Measurements from ENCODE around the gene TDP1.

The TDP1 gene

DNA sequence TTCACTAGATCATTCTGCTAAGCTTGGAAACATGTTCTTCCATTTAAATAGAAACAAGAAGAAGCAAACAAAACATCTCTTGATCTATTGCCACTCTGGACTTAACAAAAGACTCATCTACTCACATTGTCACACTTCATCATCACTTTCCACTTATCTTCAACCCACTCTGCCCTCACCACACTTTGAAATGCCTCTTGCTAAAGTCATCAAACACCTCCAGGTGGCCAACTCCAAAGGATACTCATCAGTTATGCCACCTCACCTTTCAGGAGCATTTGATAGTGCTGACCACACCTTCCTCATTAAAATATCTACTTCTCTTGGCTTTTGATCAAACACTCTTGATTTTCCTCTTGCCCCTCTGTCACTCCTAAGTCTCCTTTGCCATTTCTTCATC, 8.4 kb upstream of the TDP1 start:
- DNase-seq = no peak

DNA sequence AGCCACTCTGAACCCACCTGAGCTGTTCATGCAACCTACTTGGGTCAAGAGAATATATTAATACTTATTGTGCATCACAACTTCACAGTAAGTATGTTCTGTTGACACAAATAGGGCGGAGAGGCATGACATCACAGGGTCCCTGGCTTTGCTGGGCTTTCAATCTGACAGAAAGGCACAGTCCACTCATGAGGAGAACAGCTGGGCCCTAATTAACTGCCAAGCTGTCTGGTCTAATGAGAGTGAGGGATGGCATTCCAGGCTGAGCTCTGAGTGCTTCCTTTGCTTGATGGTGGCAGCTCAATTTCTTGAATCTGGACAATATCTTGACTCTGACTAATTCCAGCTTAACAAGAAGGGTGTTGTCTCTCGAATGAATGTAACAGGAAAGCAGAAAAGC, 3.2 kb upstream of the TDP1 start:
- DNase-seq = no peak

DNA sequence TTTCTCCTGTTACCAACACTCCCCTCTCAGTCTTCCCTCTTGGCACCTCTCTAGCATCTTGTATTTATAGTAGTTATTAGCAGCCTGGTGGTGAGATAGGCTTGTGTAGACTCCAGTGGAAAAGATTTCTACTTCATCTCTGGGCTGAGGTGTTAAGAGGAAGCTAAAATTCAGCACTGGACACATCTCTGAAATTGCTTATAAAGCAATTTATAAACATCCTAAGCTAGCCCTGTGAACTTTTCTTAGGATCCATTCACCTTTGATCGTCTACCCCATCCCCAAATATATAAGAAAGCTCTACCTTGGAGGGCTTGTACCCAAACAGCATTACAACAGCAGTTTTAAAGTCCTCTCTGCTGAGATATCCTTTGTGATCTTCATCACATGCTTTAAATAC, 2.1 kb upstream of the TDP1 start:
- DNase-seq = no peak

DNA sequence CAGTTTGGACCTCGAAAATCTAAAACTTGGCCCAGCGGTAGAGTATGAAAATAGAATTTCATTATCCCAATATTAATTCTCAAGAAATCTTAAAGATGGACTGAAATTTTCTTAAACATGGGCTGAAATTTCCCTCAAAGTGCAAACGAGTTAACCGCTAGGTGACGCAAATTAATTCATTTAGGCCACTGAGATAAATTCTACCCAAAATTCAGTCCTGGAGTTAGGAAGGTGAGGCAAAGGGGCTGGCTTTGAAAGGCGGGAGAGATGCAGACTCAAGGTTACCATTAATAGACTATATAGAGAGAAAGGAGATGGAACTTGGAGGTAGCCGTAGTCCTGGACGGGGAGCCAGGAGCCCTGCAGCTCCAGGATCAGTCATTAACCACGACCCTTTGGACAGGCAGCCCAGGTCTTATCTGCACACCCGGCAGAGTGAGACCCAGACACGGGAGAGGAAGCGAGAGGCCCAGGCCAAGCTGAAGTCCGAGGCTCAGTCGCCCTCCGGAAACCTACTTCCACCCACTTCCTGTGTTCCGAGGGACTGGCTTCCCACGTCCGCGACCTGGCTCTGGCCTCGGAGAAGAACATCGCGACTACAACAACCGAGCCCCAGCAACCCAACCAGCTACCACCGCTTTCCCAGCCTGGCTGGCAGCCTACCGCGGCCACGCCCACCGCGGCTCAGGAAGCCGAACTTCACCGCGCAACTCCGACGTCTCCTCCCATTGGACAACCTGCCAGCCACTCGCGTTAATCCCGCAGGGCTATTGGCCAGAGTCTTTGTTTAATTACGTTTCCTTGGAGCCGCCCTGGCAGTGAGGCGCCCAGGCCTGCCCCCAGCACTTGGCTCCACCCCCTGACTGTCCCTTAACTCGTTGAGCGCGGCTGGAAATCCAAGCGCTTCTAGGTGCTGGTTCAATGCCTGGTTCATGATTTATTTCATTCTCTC, 1.4 kb upstream of the TDP1 start, which contains the start of gene EFCAB11:
Gene EFCAB11 (minus strand): TSS at position 661 of the 952 bp plus-strand sequence. CDS start 70 bp downstream, at position 591.
- DNase-seq = peak; percentile 89

DNA sequence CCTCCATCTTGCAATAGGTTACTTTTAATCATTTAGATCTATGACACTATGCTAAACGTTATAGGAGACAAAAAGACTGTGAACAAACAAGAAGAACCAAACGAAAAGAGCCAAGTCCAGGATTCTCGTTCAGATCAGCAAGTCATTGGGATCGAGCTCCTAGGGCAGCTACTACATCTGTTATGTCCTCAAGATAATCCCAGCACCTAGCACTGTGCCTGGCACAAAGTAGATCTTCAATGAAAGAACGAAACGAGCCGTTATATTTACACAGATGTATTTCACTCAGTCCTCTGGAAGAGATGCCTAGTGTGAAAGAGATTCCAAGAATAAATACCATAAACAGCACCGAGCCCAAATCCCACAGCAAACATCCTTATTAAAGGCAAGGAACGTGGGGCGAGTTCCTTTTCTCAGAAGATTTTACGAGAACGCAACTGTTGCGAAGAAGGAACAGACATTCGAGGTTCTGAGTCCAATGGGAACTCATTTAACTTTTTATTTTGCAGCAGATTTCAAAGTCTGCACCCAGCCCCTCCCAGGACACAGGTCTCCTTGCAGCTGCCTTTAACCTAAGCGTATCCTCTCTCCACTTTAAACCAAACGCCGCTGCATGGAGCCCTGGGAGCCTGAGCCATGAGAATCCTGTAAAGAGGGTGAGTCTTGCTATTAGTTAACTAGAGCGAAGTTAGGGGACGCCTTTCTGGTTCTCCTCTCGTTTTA, 544 bp upstream of the TDP1 start:
- DNase-seq = no peak

DNA sequence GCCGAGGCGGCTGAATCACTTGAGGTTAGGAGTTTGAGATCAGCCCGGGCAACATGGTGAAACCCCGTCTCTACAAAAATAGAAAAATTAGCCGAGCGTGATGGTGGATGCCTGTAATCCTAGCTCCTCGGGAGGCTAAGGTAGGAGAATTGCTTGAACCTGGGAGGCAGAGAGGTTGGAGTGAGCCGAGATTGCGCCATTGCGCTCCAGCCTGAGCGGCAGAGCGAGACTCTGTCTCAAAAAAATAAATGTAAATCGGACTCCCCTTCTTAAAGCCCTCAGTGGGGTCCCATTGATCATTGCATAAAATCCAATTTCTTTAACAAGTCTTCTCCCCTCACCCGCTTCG, 908 bp downstream of the TDP1 start:
- no peak for DNase-seq

DNA sequence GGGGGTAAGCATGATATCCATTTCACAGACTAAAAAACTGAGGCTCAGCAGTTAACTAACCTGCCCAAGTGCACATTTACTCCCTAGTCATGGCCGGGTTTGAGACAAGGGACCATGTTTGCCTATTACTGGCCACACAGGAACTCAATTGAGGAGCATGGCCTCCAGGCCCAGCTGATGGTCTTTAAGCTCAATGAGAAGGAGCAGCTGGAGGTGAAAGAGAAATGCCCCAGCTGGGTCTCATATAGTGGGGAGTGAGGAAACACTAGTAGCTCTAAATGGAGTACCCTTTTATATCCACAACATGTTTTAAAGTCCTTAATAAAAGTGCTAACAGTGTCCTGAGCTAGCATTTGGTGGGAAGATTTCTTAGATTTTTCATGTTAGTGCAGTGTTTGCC, 1.6 kb downstream of the TDP1 start:
- no peak for DNase-seq

DNA sequence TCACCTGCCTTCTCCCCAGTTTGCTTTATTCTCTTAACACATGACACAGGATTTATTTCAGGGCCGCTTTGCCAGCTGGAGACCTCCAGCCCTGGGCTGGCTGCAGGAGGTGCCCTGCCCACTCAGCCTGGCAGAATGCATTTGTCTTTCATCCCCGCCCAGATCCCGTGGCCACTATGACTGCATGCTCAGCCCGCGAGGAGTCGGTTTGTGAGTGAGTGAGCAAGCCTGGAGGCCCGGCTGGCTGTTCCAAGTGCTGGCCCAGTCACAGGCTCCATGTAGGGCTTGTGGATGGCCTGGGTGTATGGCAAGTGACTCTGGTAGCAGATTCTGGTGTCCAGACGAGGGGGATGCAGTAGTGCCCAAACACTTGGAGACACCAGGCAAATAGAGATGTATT, 2.1 kb downstream of the TDP1 start:
- no peak for DNase-seq

DNA sequence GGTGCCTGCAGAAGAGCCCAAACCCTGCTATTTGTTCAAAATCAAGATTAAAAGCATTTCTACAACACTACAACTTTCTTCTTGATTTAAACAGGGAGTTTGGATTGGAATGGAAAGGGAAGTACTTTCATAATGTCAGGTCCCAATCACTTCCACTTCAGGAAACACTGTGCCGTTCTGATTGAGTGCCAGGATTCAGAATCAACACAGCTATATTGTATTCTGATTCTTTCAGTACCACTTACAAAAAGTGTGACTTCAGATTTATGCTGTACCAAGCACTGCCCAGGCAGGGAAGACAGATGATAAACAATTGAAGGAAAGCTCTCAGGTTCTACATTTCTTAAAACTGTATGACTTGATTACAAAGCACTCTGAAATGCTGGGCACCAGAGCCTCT, 3.2 kb downstream of the TDP1 start:
- no peak for DNase-seq

DNA sequence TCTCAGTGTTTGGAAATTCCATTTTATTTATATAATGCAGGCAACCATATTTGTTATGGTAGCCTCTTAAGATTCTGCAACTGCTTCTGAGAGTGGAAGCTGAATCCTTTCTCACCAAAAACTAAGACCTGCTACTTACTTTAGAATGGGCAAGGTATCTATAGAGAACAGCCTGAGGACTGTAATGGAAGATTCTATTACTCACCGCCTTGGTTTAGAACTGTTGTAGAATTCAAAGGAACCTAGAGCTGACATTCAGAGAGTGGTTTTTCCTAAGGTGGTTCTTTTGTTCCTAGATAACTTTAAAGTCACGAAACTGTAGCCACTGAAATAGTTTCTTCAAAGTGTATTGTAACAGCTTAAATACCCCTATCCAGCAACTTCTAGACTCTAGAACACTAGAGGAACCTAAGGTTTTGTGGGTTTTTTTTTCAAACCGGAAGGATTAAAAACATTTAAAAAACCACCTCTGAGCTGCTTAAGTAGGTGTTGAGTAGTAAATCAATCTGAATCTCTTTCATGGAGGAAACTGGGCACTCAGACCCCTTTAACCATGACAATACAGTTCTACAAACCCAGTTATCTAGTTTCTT, 4.2 kb downstream of the TDP1 start:
- DNase-seq = no peak

DNA sequence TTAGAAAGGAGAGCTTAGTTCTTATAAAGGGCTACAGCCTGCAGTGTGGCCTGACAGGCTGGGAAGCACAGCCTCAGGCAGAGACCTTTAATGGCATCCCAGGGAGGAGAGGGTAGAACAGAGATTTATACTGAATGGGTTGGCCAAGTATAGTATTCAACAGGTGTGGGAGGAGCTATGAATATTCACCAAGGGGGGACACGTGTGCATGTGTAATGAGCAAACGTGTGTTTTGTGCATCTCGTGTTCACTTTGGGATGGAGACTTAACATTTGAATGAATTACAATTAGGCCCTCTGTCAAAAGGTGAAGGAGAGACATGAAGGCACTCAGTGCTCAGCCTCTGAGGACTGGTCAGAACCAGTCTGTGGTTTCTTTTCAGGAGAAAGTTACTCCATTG, 5.2 kb downstream of the TDP1 start:
- no peak for DNase-seq

DNA sequence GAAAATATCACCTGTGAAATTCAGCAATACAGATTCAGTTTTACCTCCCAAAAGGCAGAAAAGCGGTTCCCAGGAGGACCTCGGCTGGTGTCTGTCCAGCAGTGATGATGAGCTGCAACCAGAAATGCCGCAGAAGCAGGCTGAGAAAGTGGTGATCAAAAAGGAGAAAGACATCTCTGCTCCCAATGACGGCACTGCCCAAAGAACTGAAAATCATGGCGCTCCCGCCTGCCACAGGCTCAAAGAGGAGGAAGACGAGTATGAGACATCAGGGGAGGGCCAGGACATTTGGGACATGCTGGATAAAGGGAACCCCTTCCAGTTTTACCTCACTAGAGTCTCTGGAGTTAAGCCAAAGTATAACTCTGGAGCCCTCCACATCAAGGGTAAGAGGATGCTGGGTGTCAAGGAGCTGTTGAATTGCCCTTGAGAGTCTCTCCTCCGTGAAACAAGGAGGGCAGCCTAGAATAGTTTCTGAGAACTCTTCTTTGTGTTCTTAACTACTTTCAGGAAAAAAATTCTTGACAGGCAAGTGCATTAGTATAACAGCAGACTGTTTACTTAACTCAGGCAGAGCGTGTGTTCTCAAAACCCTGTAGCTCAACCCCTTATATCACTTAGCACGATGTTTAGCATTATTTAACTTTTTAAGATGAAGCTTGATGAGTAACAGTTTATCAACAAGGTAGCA, 7.7 kb downstream of the TDP1 start:
- no peak for DNase-seq

DNA sequence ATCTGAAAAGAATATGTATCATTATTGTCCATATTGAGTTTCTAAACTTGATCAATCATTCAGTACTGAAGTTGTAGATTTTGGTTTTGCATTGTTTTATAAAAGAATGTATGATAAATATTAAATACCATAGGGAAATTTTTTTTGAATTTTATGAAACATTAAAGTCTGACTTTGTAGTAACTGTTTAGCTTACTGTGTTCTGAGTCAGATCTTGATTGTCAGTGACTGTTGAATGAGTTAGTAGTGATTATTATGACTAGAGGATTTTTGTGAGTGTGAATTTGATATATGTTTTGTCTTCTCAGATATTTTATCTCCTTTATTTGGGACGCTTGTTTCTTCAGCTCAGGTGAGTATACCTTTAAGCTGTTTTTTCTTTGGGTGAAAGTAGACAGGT, 10.1 kb downstream of the TDP1 start:
- no peak for DNase-seq

DNA sequence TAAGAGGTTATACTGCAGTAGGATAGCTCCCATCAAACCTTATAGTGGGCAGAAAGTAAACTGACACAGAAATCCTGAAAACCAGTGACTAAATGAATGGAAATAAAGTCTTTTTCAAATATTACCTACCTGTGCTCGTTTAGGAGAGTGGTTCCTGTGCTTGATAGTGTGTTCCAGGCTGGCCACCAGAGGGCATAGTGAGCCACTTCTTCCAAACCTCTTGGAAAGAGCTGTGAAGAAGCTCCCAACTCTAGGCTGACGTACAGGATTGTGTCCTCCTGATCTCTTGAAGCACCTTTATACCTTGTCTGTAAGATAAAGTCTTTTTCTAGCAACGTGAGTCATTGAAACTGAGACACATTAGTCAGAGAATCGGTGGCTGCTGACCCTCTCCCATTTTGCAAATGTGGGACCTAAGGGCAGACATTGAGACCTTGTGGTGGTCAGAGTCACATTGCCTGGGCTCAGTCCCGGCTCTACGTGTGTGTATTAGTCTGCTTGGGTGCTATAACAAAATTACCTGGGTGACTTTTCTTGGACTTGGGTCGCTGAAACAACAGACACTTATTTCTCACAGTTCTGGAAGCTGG, 17.6 kb downstream of the TDP1 start:
- peak; percentile 52 for DNase-seq

DNA sequence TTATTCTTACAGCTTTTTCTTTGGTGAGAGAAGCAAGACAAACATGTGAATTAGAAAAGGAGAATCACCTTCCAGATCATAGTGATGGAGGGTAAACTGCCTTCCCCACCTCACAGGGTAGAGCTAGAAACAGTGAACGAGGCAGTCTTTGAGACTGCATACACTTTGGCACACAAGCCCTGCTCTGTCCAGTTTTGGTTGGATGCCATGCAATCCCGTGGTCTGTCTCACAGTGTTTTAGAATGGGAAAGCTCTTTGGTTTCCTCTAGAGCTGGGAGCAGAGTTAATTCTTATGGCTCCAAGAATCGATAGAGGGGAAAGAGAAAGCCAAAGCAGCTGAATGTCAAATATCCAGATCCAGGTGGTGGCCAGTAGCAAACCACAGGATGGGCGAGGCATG, 21.9 kb downstream of the TDP1 start:
- no peak for DNase-seq

DNA sequence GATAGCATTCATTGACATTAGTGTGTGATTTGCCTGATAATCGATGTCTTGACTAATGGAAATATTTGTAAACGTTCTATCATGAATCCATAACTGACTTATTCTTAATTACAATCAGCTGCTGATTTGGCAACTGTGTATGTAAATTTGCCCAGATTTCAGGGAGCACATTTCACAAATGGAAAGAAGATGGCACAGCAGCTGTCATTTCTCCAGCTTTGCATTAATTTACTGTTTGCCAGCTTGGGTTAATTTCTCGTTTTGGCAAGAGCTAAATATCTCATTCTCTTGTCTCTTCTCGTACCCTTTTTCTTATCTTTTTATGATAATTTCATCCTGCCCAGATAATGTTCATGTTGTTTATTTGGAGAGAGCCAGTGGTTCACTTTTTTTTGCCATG, 22.9 kb downstream of the TDP1 start:
- no peak for DNase-seq

DNA sequence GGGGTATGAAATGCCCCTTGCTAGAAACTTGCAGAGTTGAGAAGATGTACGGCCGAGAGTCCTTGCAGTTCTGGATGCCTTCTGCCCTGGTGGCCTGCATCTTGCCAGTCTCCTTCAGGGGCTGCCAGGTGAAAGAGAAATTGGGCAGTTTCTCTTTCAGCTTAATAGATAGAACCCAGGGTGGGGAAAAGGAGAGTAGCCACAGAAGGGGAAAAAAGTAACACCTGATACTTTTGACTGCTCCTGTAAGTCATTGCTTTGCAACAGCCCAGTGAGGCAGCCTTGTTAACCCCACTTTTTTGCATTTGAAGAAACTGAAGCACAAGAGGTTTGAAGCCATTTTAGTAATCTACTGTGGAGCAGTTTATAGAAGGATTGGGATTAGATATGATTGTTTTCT, 27.6 kb downstream of the TDP1 start:
- no peak for DNase-seq

DNA sequence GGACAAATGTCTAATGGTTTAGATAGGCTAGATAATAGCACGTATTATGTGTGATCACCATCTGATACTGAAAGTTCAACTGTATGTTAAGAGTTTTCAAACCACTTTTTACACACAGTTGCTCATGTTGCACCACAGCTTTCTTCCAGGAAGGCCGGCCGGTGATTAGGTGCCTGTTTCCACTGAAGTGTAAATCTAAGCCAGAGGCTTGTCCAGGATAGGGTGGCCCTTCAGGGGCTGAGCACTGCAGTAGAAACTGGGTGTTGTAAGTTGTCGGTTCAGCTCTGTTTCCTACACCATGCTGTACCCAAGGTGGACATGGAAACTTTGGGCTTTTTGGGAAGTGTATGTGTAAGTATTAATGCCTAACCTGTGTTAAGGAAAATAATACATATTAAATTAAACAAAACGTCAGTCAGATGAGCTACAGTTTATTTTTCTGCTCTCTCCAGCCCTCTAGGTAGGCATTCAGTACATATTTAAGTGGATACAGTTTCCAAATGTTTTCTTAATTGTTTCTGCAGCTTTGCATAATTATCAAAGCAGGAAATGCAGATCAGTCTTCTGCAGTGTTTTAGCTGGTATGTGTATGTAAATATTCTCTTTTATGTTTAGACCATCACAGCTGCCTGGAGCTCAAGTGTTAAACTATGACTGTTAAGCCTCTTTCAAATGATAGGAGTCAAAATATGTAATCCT, 30.9 kb downstream of the TDP1 start:
- DNase-seq = no peak

DNA sequence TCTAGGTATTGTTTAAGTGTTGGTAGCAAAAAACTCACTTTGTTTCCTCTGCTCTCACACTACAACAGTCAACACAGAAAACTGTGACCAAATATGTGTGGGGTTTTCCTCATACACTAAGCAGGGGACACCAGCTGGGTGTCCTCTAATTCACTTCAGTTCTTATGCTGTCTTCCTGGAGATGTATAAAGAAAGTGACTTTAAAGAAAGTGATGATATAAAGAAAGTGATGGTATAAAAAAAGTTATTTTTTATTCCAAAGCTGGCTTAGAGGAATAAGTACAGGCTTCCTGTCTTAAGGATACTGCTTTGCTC, 31.4 kb downstream of the TDP1 start:
- DNase-seq = no peak

DNA sequence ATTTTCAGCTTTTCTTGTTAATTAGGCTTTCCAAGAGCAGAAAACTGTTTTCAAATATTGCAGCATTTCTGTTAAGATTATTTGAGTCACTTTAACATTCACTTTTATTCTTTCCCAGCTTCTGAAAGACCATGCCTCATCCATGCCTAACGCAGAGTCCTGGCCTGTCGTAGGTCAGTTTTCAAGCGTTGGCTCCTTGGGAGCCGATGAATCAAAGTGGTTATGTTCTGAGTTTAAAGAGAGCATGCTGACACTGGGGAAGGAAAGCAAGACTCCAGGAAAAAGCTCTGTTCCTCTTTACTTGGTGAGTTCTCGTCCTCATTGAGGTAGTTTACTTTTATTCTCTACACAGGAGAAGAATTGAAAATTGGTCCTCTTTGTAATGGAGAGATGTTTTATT, 33.1 kb downstream of the TDP1 start:
- no peak for DNase-seq

DNA sequence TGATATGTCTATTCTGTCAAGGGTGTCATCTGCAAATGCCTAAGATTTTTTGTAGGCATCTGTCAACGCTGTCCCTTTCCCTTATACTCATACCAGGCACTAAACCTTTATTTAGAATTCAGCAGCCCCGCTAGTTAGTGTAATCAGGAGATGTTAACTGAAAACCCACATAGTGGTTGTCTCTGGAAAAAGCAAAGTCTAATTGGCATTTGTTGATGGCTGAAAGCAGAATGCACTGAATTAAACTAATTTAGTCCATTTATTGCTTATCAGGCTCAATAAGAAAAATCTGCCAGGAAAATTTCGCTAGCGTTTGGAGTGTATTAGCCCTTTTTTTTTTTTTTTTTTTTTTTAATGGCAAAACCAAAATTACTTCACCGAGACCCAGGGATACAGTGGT, 34.5 kb downstream of the TDP1 start:
- no peak for DNase-seq

DNA sequence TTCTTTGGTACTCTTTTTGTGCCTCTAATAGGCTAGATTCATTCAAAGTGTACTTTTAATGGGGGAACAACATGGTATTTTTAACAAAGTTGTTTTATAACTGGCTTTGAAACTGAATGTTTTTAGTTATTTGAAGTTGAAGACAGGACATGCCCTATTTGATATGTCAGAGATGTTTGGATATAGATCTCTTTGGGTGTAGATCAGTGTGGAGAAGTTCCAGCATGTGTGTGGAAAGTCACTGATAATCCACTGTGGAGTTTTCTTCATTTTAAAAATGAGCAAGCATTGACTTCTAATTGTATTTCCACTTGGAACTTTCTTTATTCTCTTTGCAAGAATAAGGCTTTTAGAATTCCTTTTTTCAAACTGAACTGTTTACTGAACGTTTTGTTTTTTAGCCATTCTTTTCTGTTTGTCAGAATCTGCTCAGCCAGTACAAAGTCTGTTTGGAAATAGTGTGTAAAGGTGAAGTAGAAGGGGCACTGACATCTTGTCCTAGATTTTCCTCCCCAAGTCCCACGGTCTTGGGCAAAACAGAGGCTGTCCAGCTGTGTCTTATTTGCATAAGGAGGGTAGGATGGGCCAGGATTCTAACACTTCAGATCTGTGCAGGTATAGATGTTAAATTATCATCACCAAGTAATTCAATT, 35.0 kb downstream of the TDP1 start:
- no peak for DNase-seq
